Measurements from ENCODE around the gene ABO.

Gene ABO

GRCh38 chr9:133238851-133239532 lies 36.0 kb downstream of the ABO start:
- TF ChIP-seq SIN3A (IDR thresholded peaks at IDR 0.05; ENCODE audit: borderline replicate concordance, insufficient read depth, low read length) (no peak), POLR2AphosphoS5 (IDR thresholded peaks at IDR 0.05; ENCODE audit: low read depth, low read length) (no peak), FOXP2 (optimal IDR thresholded peaks at IDR 0.05; ENCODE audit: borderline replicate concordance, extremely low read depth, extremely low read length, insufficient read depth) (no peak), TAF1 (IDR thresholded peaks at IDR 0.05; ENCODE audit: borderline replicate concordance, insufficient read depth, low read length) (no peak), REST (IDR thresholded peaks at IDR 0.05; ENCODE audit: insufficient read depth in 1 of 2, low read depth in 2 of 2, low read length in 2 of 2) (no peak)

GRCh38 chr9:133238272-133238850 lies 36.6 kb downstream of the ABO start:
- TF ChIP-seq FOXP2 (optimal IDR thresholded peaks at IDR 0.05; ENCODE audit: borderline replicate concordance, extremely low read depth, extremely low read length, insufficient read depth) = no peak
- no peak for TF ChIP-seq REST (IDR thresholded peaks at IDR 0.05; ENCODE audit: insufficient read depth in 1 of 2, low read depth in 2 of 2, low read length in 2 of 2)
- no peak for TF ChIP-seq POLR2AphosphoS5 (IDR thresholded peaks at IDR 0.05; ENCODE audit: low read depth, low read length)
- no peak for TF ChIP-seq SIN3A (IDR thresholded peaks at IDR 0.05; ENCODE audit: borderline replicate concordance, insufficient read depth, low read length)
- TF ChIP-seq TAF1 (IDR thresholded peaks at IDR 0.05; ENCODE audit: borderline replicate concordance, insufficient read depth, low read length) = no peak

- TF ChIP-seq SIN3A (IDR thresholded peaks at IDR 0.05; ENCODE audit: borderline replicate concordance, insufficient read depth, low read length) (no peak), FOXP2 (optimal IDR thresholded peaks at IDR 0.05; ENCODE audit: borderline replicate concordance, extremely low read depth, extremely low read length, insufficient read depth) (no peak), TAF1 (IDR thresholded peaks at IDR 0.05; ENCODE audit: borderline replicate concordance, insufficient read depth, low read length) (no peak), POLR2AphosphoS5 (IDR thresholded peaks at IDR 0.05; ENCODE audit: low read depth, low read length) (no peak), REST (IDR thresholded peaks at IDR 0.05; ENCODE audit: insufficient read depth in 1 of 2, low read depth in 2 of 2, low read length in 2 of 2) (no peak)
Observed at GRCh38 chr9:133237035-133237731, 37.8 kb downstream of the ABO start.

GRCh38 chr9:133235549-133236222 lies 39.3 kb downstream of the ABO start:
- TF ChIP-seq TAF1 (IDR thresholded peaks at IDR 0.05; ENCODE audit: borderline replicate concordance, insufficient read depth, low read length) (no peak), REST (IDR thresholded peaks at IDR 0.05; ENCODE audit: insufficient read depth in 1 of 2, low read depth in 2 of 2, low read length in 2 of 2) (no peak), FOXP2 (optimal IDR thresholded peaks at IDR 0.05; ENCODE audit: borderline replicate concordance, extremely low read depth, extremely low read length, insufficient read depth) (no peak), POLR2AphosphoS5 (IDR thresholded peaks at IDR 0.05; ENCODE audit: low read depth, low read length) (no peak), SIN3A (IDR thresholded peaks at IDR 0.05; ENCODE audit: borderline replicate concordance, insufficient read depth, low read length) (no peak)
